ENCODE data around the gene ZNF574.

Gene ZNF574

GRCh38 chr19:42125536-42125935 is 49.6 kb downstream of the ZNF574 start:
- TF ChIP-seq CTCF (conservative IDR thresholded peaks at IDR 0.05; ENCODE audit: low read depth, low read length), result no peak
- no peak overlapping the region for H3K4me3 ChIP-seq (ENCODE audit: low read length)

GRCh38 chr19:42126574-42126973 is 50.6 kb downstream of the ZNF574 start:
- no peak for DNase-seq (ENCODE audit: low read depth)
- H3K4me3 ChIP-seq (ENCODE audit: low read length), result no peak overlapping the region
- no peak for TF ChIP-seq CTCF (conservative IDR thresholded peaks at IDR 0.05; ENCODE audit: low read depth, low read length)

More at GRCh38 chr19:42125536-42125935, 49.6 kb downstream of the ZNF574 start:
- DNase-seq (ENCODE audit: low read depth), result no peak

- H3K4me3 ChIP-seq (ENCODE audit: low read length), result no peak overlapping the region
- DNase-seq (ENCODE audit: low read depth), result no peak
These were observed 53.7 kb downstream of the ZNF574 start for GRCh38 chr19:42129399-42130253.

GRCh38 chr19:42130254-42130573 is 54.2 kb downstream of the ZNF574 start:
- no peak for TF ChIP-seq CTCF (conservative IDR thresholded peaks at IDR 0.05; ENCODE audit: low read depth, low read length)
- no peak for DNase-seq (ENCODE audit: low read depth)

More at GRCh38 chr19:42129399-42130253, 53.7 kb downstream of the ZNF574 start:
- no peak for TF ChIP-seq CTCF (conservative IDR thresholded peaks at IDR 0.05; ENCODE audit: low read depth, low read length)

More at GRCh38 chr19:42130254-42130573, 54.2 kb downstream of the ZNF574 start:
- H3K4me3 ChIP-seq (ENCODE audit: low read length), result no peak overlapping the region
